SK-N-SH (cell line): ENCODE results near the gene REPS2. TPM values are rescaled to one million over a fixed set of nuclear protein-coding genes. Genes with fewer than 3 reads are reported as not detected.

Experiments
- CTCF ChIA-PET: fragments of 300-600, 350-600 bp; formaldehyde crosslinking; extraction: SDS; loops from one replicate; lab custom pipeline; 2021; lab: Yijun Ruan, JAX
- POLR2A ChIA-PET: fragments of 350-600 bp; sonication (Branson Sonifier 250); formaldehyde crosslinking; extraction: SDS; loops from one replicate; lab custom pipeline; 2020; ENCODE audit warnings: antibody characterized with exemption, inconsistent platforms; lab: Yijun Ruan, JAX
- DNase-seq: peaks from one replicate; pipeline ENCODE4 v3.0.0; 2012
- H2AFZ ChIP-seq: fragments of 200-600 bp; sonication (generic); 2 replicates; pipeline ENCODE4 v1.8.1; 2016; ENCODE audit warnings: antibody characterized with exemption, mild to moderate bottlenecking, low read depth
- H3F3A ChIP-seq: fragments of 200-600 bp; sonication (generic); replicated peaks from 2 replicates; pipeline ENCODE3; 2016; ENCODE audit warnings: antibody characterized with exemption, mild to moderate bottlenecking; ENCODE audit not compliant: insufficient read depth
- H3K27ac ChIP-seq, 2 experiments: fragments of 200-500 bp in 1 of 2; fragments of 200-600 bp in 1 of 2; sonication (Bioruptor generic) in 1 of 2; sonication (generic), shearing (Covaris generic) in 1 of 2; 2 replicates each; pipeline versions ENCODE4 v1.5.1 to v1.6.1; 2014 to 2016; ENCODE audit warnings: low read depth in 2 of 2, inconsistent platforms in 1 of 2, low read length in 1 of 2, mild to moderate bottlenecking in 1 of 2, mixed read lengths in 1 of 2
- H3K27me3 ChIP-seq: fragments of 200-600 bp; sonication (generic), shearing (Covaris generic); 2 replicates; pipeline ENCODE4 v1.6.1; 2016; ENCODE audit warnings: mixed run types; ENCODE audit not compliant: insufficient read depth
- H3K36me3 ChIP-seq, 2 experiments: fragments of 200-500 bp in 1 of 2; fragments of 200-600 bp in 1 of 2; sonication (Bioruptor generic) in 1 of 2; sonication (generic) in 1 of 2; replicated peaks in 1 of 2; 2 replicates each; pipeline versions ENCODE3 to v1.5.1; 2014 to 2016; ENCODE audit warnings: low read length in 1 of 2, mild to moderate bottlenecking in 1 of 2; ENCODE audit not compliant: insufficient read depth in 2 of 2, control insufficient read depth in 1 of 2
- H3K4me1 ChIP-seq, 2 experiments: fragments of 200-500 bp in 1 of 2; fragments of 200-600 bp in 1 of 2; sonication (Bioruptor generic) in 1 of 2; sonication (generic), shearing (Covaris generic) in 1 of 2; 2 replicates each; pipeline versions ENCODE4 v1.5.1 to v1.6.1; 2014 to 2016; ENCODE audit warnings: low read depth in 1 of 2, low read length in 1 of 2, mixed run types in 1 of 2; ENCODE audit not compliant: insufficient read depth in 2 of 2, control insufficient read depth in 1 of 2
- H3K4me2 ChIP-seq: fragments of 200-600 bp; sonication (generic), shearing (Covaris generic); 2 replicates; pipeline ENCODE4 v1.6.1; 2017; ENCODE audit warnings: mixed run types
- H3K4me3 ChIP-seq, 2 experiments: fragments of 200-500 bp in 1 of 2; fragments of 200-600 bp in 1 of 2; sonication (Bioruptor generic) in 1 of 2; sonication (generic), shearing (Covaris generic) in 1 of 2; 2 replicates each; pipeline versions ENCODE4 v1.5.1 to v1.8.1; 2014 to 2016; ENCODE audit warnings: low read depth in 2 of 2, inconsistent platforms in 1 of 2, low read length in 1 of 2, mild to moderate bottlenecking in 1 of 2, mixed read lengths in 1 of 2, moderate library complexity in 1 of 2
- H3K79me2 ChIP-seq: fragments of 200-600 bp; sonication (generic); 2 replicates; pipeline ENCODE4 v1.8.1; 2017; ENCODE audit warnings: mild to moderate bottlenecking; ENCODE audit not compliant: insufficient read depth
- H3K9ac ChIP-seq: fragments of 200-600 bp; sonication (generic); 2 replicates; pipeline ENCODE4 v1.6.1; 2017; ENCODE audit warnings: mixed run types
- H3K9me2 ChIP-seq: fragments of 200-600 bp; sonication (generic); 2 replicates; pipeline ENCODE4 v1.6.1; 2017; ENCODE audit warnings: mixed run types
- H3K9me3 ChIP-seq: fragments of 200-600 bp; sonication (generic); 2 replicates; pipeline ENCODE4 v1.6.1; 2017; ENCODE audit warnings: mixed run types, mild to moderate bottlenecking, moderate library complexity
- H4K20me1 ChIP-seq: fragments of 200-600 bp; sonication (generic); 2 replicates; pipeline ENCODE4 v1.6.1; 2017; ENCODE audit warnings: mild to moderate bottlenecking, mixed run types; ENCODE audit not compliant: insufficient read depth
- ELF1 ChIP-seq: IDR thresholded peaks from 2 replicates; pipeline ENCODE4 v1.4.0; 2012
- EP300 ChIP-seq, 2 experiments: IDR thresholded peaks; 2 replicates each; pipeline versions ENCODE4 v1.4.0 to v1.6.1; 2012; ENCODE audit warnings: borderline replicate concordance in 1 of 2, low read depth in 1 of 2, low read length in 1 of 2
- FOXM1 ChIP-seq: IDR thresholded peaks from 2 replicates; pipeline ENCODE4 v1.4.0; 2012; ENCODE audit warnings: low read depth, mild to moderate bottlenecking
- GATA2 ChIP-seq: sonication (generic); formaldehyde crosslinking; IDR thresholded peaks from 2 replicates; pipeline ENCODE4 v1.5.0; 2020; ENCODE audit warnings: mild to moderate bottlenecking, missing genetic modification reagents
- JUND ChIP-seq: IDR thresholded peaks from 2 replicates; pipeline ENCODE4 v1.4.0; 2012
- MEF2A ChIP-seq: IDR thresholded peaks from 2 replicates; pipeline ENCODE4 v1.4.0; 2012; ENCODE audit warnings: low read depth, borderline replicate concordance
- MXI1 ChIP-seq: IDR thresholded peaks from 2 replicates; pipeline ENCODE4 v1.6.1; 2012; ENCODE audit warnings: mild to moderate bottlenecking, low read depth, low read length, improper control_type of control experiment
- NFIC ChIP-seq: IDR thresholded peaks from 2 replicates; pipeline ENCODE4 v1.4.0; 2012; ENCODE audit warnings: borderline replicate concordance
- NRF1 ChIP-seq: IDR thresholded peaks from 2 replicates; pipeline ENCODE4 v1.6.1; 2012; ENCODE audit warnings: low read depth, mild to moderate bottlenecking, low read length
- RCOR1 ChIP-seq: fragments of 150-350 bp; IDR thresholded peaks from 2 replicates; pipeline ENCODE4 v1.6.1; 2017; ENCODE audit warnings: antibody characterized with exemption, low read length
- RFX5 ChIP-seq: IDR thresholded peaks from 2 replicates; pipeline ENCODE4 v1.6.1; 2012; ENCODE audit warnings: mild to moderate bottlenecking, improper control_type of control experiment, low read length
- SMC3 ChIP-seq: IDR thresholded peaks from 2 replicates; pipeline ENCODE4 v1.6.1; 2012; ENCODE audit warnings: low read depth, low read length, improper control_type of control experiment
- TAF1 ChIP-seq: IDR thresholded peaks from 2 replicates; pipeline ENCODE4 v1.6.1; 2012; ENCODE audit warnings: low read depth, mild to moderate bottlenecking, low read length, moderate library complexity, borderline replicate concordance
- TCF12 ChIP-seq: IDR thresholded peaks from 2 replicates; pipeline ENCODE4 v1.4.0; 2012
- TEAD4 ChIP-seq: IDR thresholded peaks from 2 replicates; pipeline ENCODE4 v1.4.0; 2012; ENCODE audit warnings: mild to moderate bottlenecking, borderline replicate concordance; ENCODE audit not compliant: insufficient read depth
- WGBS: methylation state at CpG from one replicate; pipeline ENCODE4 v1.1.6; 2017; ENCODE audit warnings: low lambda C conversion rate; 5-methylcytosine and 5-hydroxymethylcytosine counted together
- polyA plus RNA-seq, 3 experiments: library from polyadenylated mRNA; depleted of rRNA; stranded (reverse); fragments of >200 nt; gene quantifications; 2 replicates each; pipeline ENCODE4 v1.2.3, GENCODE V29; 2012
- TF ChIP-seq, protein P1 (sequence below): IDR thresholded peaks from 2 replicates; pipeline ENCODE4 v1.4.0; 2012; ENCODE audit warnings: low read depth
- TF ChIP-seq, protein P2 (sequence below): IDR thresholded peaks from 2 replicates; pipeline ENCODE4 v1.6.1; 2012; ENCODE audit warnings: mild to moderate bottlenecking, low read depth, low read length, moderate library complexity
- TF ChIP-seq, protein P3 (sequence below): IDR thresholded peaks from 2 replicates; pipeline ENCODE4 v1.4.0; 2012; ENCODE audit warnings: low read depth, borderline replicate concordance
- TF ChIP-seq, protein P4 (sequence below): IDR thresholded peaks from 2 replicates; pipeline ENCODE4; 2012

The REPS2 gene
- polyA plus RNA-seq, 1 of the 3 experiments (the other 2 are of a cell fraction) = 0.62 TPM

DNA sequence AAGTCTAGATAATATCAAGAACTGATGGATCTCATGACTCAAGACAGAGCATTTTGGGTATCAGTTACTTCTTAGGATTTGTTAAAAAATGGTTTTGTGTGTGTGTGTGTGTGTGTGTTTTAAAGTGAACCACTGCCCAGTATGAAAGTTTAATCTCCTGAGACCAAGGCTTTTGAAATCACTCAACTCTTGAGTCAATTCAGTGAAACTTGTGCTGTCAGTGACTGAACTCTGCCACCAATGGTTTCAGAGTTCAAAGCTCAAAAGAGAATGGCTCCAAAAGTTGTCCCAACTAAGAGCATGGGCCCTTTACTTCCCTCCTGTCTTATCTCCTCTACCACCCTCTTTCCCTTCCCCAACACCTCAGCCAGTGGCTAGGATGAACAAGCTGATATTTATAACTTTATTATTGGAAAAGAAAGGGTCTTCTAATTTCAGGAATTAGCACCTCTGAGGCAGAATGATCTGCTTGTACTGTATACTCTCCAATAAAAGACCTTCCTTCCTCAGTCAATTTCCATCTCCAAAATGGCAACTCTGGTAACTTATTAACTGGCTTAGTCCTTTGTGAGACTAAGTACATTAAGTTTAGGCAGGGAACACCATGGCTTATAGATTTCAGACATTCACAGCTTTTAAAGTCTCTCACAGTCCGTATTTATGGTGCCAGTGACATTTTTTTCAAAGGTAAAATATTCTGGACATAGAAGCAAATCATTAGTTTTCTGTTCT is 152.2 kb downstream of the REPS2 start:
- ChIA-PET CTCF (no interaction called here), POLR2A (no interaction called here)
- TF ChIP-seq MXI1 (no peak), FOXM1 (no peak), GATA2 (CRISPR knock-in tag) (no peak), JUND (no peak), RCOR1 (no peak), TAF1 (no peak), TCF12 (no peak), RFX5 (no peak), NFIC (no peak), MEF2A (no peak), NRF1 (no peak), ELF1 (no peak), TEAD4 (no peak), EP300 (IDR thresholded peaks at IDR 0.05; ENCODE audit: borderline replicate concordance in 1 of 2, low read depth in 1 of 2, low read length in 1 of 2) (no peak), SMC3 (no peak)
- TF ChIP-seq, protein P1, sequence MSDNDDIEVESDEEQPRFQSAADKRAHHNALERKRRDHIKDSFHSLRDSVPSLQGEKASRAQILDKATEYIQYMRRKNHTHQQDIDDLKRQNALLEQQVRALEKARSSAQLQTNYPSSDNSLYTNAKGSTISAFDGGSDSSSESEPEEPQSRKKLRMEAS = no peak
- TF ChIP-seq, protein P2, sequence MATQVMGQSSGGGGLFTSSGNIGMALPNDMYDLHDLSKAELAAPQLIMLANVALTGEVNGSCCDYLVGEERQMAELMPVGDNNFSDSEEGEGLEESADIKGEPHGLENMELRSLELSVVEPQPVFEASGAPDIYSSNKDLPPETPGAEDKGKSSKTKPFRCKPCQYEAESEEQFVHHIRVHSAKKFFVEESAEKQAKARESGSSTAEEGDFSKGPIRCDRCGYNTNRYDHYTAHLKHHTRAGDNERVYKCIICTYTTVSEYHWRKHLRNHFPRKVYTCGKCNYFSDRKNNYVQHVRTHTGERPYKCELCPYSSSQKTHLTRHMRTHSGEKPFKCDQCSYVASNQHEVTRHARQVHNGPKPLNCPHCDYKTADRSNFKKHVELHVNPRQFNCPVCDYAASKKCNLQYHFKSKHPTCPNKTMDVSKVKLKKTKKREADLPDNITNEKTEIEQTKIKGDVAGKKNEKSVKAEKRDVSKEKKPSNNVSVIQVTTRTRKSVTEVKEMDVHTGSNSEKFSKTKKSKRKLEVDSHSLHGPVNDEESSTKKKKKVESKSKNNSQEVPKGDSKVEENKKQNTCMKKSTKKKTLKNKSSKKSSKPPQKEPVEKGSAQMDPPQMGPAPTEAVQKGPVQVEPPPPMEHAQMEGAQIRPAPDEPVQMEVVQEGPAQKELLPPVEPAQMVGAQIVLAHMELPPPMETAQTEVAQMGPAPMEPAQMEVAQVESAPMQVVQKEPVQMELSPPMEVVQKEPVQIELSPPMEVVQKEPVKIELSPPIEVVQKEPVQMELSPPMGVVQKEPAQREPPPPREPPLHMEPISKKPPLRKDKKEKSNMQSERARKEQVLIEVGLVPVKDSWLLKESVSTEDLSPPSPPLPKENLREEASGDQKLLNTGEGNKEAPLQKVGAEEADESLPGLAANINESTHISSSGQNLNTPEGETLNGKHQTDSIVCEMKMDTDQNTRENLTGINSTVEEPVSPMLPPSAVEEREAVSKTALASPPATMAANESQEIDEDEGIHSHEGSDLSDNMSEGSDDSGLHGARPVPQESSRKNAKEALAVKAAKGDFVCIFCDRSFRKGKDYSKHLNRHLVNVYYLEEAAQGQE = no peak
- TF ChIP-seq, protein P3, sequence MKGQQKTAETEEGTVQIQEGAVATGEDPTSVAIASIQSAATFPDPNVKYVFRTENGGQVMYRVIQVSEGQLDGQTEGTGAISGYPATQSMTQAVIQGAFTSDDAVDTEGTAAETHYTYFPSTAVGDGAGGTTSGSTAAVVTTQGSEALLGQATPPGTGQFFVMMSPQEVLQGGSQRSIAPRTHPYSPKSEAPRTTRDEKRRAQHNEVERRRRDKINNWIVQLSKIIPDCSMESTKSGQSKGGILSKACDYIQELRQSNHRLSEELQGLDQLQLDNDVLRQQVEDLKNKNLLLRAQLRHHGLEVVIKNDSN = no peak
- TF ChIP-seq, protein P4, sequence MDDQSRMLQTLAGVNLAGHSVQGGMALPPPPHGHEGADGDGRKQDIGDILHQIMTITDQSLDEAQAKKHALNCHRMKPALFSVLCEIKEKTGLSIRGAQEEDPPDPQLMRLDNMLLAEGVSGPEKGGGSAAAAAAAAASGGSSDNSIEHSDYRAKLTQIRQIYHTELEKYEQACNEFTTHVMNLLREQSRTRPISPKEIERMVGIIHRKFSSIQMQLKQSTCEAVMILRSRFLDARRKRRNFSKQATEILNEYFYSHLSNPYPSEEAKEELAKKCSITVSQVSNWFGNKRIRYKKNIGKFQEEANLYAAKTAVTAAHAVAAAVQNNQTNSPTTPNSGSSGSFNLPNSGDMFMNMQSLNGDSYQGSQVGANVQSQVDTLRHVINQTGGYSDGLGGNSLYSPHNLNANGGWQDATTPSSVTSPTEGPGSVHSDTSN = no peak
- H3K9me2 ChIP-seq = no peaks in the 10 kb centered on the region
- no peak overlapping the region for H3K4me3 ChIP-seq
- H3K9me3 ChIP-seq = no peaks in the 10 kb centered on the region
- H3K79me2 ChIP-seq = no peaks in the 10 kb centered on the region
- H3K27ac ChIP-seq = no peak overlapping the region
- H3K4me2 ChIP-seq = no peak overlapping the region
- H2AFZ ChIP-seq = no peak overlapping the region
- H3K4me1 ChIP-seq = no peaks in the 10 kb centered on the region
- no peaks in the 10 kb centered on the region for H3K36me3 ChIP-seq
- no peak for DNase-seq
- no peaks in the 10 kb centered on the region for H3K27me3 ChIP-seq
- WGBS = 23% methylated on average over 1 of the region's 1 CpG
- H3K9ac ChIP-seq = no peak overlapping the region
- no peaks in the 10 kb centered on the region for H3F3A ChIP-seq
- no peaks in the 10 kb centered on the region for H4K20me1 ChIP-seq
